GM06990 (cell line): Measurements from ENCODE around the gene RAI14.

Source experiments
- DNase-seq: peaks from one replicate; pipeline ENCODE4 v3.0.0-alpha.2; 2011; ENCODE audit not compliant: insufficient read length; ENCODE audit errors: extremely low read depth
- H3K27me3 ChIP-seq: replicated peaks from 2 replicates; pipeline ENCODE4 v1.6.0; 2011; ENCODE audit warnings: low read length; ENCODE audit not compliant: control insufficient read depth, insufficient read depth
- H3K36me3 ChIP-seq: 2 replicates; pipeline ENCODE4 v1.5.1; 2011; ENCODE audit warnings: low read length; ENCODE audit not compliant: control insufficient read depth, insufficient read depth
- H3K4me3 ChIP-seq: replicated peaks from 2 replicates; pipeline ENCODE4 v1.5.1; 2011; ENCODE audit warnings: low read depth, mild to moderate bottlenecking, control low read depth, low read length
- CTCF ChIP-seq: IDR thresholded peaks from 2 replicates; pipeline ENCODE4 v1.5.1; 2011; ENCODE audit warnings: low read length, control low read depth, mild to moderate bottlenecking, inconsistent platforms; ENCODE audit not compliant: insufficient read depth, poor library complexity, severe bottlenecking

RAI14 gene

GRCh38 chr5:34706084-34706483 is 50.0 kb downstream of the RAI14 start:
- no peak for TF ChIP-seq CTCF

DNA sequence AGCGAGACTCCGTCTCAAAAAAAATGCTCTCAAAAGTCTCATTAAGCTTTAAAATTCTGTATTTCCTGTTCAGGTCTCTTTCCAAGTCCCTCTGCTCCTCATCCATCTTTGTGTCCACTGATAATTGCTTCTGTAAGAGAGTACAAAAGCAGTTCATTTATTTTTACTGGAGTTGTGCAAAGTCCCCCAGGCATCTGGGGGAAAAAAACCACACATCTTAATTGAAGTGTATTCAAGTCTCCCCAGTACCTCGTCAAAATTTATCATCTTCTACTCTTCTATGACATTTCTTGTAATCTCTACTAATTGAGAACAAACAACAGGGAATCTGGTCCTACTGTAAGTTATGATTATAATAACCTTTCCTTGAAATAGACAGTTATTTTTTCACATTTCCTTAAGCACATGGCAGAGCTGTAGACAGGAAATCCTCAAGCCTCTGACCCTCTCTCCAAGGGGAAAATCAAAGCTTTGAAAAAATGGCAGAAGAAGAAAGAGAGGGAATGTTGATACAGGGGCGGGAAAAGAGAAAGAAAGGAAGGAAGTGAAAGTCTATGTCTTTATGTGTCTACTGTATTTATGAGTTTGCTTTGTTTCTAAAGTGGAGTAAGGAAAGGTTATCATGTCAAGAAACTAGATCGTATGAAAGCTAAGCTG is 51.5 kb downstream of the RAI14 start:
- Histone ChIP-seq H3K4me3 (no peak overlapping the region), H3K36me3 (no peaks in the 10 kb centered on the region), H3K27me3 (no peaks in the 10 kb centered on the region)
- no peak for DNase-seq
- TF ChIP-seq CTCF, result no peak

More at GRCh38 chr5:34706084-34706483, 50.0 kb downstream of the RAI14 start:
- no peaks in the 10 kb centered on the region for H3K27me3 ChIP-seq
- no peak overlapping the region for H3K4me3 ChIP-seq
- H3K36me3 ChIP-seq, result no peaks in the 10 kb centered on the region
- DNase-seq, result no peak

DNA sequence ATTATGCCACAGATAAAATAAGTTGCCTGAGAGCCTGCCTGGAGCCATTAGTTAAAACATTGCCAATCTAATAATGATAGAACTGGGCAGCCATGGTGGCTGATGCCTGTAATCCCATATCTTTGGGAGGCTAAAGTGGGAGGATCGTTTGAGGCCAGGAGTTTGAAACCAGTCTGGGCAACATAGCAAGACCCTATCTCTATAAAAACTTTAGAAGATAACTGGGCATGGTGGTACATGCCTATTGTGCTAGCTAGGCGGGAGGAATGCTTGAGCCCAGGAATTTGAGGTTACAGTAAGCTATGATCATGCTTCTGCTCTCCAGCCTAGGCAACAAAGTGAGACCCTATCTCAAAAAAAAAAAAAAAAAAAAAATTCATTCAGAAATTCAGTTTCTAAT is 52.6 kb downstream of the RAI14 start:
- Histone ChIP-seq H3K4me3 (no peak overlapping the region), H3K36me3 (no peaks in the 10 kb centered on the region), H3K27me3 (no peaks in the 10 kb centered on the region)
- no peak for TF ChIP-seq CTCF
- no peak for DNase-seq

DNA sequence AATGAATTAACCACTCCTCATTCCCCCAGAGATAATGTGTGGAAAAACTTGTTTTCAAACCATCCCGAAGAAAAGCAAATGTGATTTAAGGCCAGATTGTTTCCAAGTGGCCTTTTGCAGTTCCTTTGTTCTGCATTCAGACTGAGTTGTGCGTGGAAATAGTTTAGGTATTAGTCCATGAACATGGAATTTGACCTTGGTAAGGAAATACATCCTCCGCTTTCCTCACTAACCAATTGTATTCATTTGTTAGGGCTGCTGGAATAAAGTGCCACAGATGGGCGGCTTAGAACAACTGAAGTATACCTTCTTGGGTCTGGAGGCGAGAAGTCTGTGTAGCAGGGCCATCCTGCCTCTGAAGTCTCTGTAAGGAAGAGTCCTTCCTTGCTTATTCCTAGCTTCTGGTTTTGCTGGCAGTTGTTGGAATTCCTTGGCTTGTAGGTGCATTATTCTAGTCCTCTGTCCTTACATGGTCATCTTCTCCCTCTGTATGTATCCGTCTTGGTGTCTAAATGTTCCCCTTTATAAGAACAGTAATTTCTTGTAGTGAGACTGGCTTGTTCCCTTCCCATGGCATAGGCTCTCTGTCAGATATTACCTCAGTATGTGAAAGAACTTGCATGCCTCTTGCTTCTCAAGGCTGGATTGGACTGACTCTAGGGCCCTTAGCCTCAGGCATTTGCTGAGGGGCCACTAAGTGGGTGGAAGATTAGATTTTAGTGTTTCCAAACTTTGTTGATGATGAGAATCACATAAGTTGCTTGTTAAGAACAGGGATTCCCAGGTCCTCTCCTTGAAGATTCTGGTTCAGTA is 53.9 kb downstream of the RAI14 start:
- no peak for DNase-seq
- TF ChIP-seq CTCF, result no peak
- Histone ChIP-seq H3K36me3 (no peaks in the 10 kb centered on the region), H3K4me3 (no peak overlapping the region), H3K27me3 (no peaks in the 10 kb centered on the region)

- no peak overlapping the region for H3K4me3 ChIP-seq
- TF ChIP-seq CTCF, result no peak
- no peaks in the 10 kb centered on the region for H3K27me3 ChIP-seq
- DNase-seq, result no peak
- H3K36me3 ChIP-seq, result no peaks in the 10 kb centered on the region
These were observed 56.4 kb downstream of the RAI14 start for GRCh38 chr5:34712565-34712964.
